ENCODE data around the gene ZNF385B. TPM values are rescaled to one million over a fixed set of nuclear protein-coding genes. Genes with fewer than 3 reads are reported as not detected.
"Not testable (repeated sequence)": the region's sequence is repeated elsewhere in the genome, so short reads cannot be mapped to it uniquely, and the experiment has no call there.

ZNF385B gene
- total RNA-seq, 1 experiment from 2014 or later, result 0.77 TPM

DNA sequence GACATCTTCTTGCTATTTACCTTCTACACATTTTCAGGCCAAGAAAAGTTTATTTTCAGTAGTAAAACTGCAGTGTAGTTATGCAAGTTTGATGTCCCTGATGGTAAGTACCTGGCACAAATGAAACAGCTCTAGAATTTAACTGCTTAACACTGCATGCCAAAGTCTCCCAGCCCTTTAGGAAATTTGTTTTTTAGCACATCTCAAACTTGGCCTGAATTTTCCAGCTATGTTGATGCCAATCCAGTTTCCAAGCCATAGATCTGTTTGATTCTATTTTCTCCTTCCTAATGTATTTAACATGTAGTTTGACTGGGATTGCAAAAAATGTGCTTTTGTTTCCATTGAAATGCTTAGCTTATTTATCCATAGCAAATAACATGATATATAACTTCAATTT lies 29.3 kb upstream of the ZNF385B start:
- Mint-ChIP-seq H3K27ac (ENCODE audit: unreplicated experiment) (no peak overlapping the region), H3K4me1 (ENCODE audit: low read depth, unreplicated experiment) (no peaks in the 10 kb centered on the region), H3K9me3 (ENCODE audit: unreplicated experiment) (peaks cover 23% of the 10 kb centered on the region), H3K36me3 (ENCODE audit: insufficient read depth, unreplicated experiment) (no peaks in the 10 kb centered on the region), H3K4me3 (ENCODE audit: unreplicated experiment) (no peak overlapping the region), H3K27me3 (ENCODE audit: insufficient read depth, unreplicated experiment) (peaks cover 14% of the 10 kb centered on the region)
- Histone ChIP-seq H3K4me3 (ENCODE audit: low read depth, low read length) (no peak overlapping the region), H3K27me3 (replicated peaks; ENCODE audit: control insufficient read depth, insufficient read depth, low read length) (no peaks in the 10 kb centered on the region; the same call in 1 of the 2 replicates), H3K36me3 (ENCODE audit: control insufficient read depth, insufficient read depth, low read length) (no peaks in the 10 kb centered on the region), H3K4me1 (no peaks in the 10 kb centered on the region), H3K9me3 (peaks cover 8% of the 10 kb centered on the region; the same call in 1 of the 2 replicates)
- ChIA-PET CTCF (no interaction called here), POLR2A (no interaction called here)
- no TSS peak for BruUV-seq (replicated peaks)
- DNase-seq, result no peak
- TF ChIP-seq, protein P1, sequence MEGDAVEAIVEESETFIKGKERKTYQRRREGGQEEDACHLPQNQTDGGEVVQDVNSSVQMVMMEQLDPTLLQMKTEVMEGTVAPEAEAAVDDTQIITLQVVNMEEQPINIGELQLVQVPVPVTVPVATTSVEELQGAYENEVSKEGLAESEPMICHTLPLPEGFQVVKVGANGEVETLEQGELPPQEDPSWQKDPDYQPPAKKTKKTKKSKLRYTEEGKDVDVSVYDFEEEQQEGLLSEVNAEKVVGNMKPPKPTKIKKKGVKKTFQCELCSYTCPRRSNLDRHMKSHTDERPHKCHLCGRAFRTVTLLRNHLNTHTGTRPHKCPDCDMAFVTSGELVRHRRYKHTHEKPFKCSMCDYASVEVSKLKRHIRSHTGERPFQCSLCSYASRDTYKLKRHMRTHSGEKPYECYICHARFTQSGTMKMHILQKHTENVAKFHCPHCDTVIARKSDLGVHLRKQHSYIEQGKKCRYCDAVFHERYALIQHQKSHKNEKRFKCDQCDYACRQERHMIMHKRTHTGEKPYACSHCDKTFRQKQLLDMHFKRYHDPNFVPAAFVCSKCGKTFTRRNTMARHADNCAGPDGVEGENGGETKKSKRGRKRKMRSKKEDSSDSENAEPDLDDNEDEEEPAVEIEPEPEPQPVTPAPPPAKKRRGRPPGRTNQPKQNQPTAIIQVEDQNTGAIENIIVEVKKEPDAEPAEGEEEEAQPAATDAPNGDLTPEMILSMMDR (IDR thresholded peaks at IDR 0.05; ENCODE audit: insufficient read depth in 1 of 2, low read depth in 1 of 2, low read length in 1 of 2, severe bottlenecking in 1 of 2, unreplicated experiment in 1 of 2), result no peak
- intact Hi-C loops (cut with micrococcal nuclease; ENCODE audit: unreplicated experiment), result no loop called here

DNA sequence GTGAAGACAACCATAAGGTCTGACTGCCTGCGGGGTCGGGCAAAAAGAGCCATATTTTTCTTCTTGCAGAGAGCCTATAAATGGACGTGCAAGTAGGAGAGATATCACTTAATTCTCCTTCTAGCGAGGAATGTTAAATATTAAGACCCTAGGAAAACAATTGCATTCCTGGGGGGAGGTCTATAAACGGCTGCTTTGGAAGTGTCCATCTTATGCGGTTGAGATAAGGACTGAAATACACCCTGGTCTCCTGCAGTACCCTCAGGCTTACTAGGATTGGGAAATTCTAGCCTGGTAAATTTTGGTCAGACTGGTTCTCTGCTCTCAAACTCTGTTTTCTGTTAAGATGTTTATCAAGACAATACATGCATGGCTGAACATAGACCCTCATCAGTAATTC lies 27.2 kb upstream of the ZNF385B start:
- CTCF ChIA-PET; H3K4me3 Mint-ChIP-seq (ENCODE audit: unreplicated experiment); H3K9me3 ChIP-seq; POLR2A ChIA-PET; H3K4me3 ChIP-seq (ENCODE audit: low read depth, low read length); H3K27ac Mint-ChIP-seq (ENCODE audit: unreplicated experiment); H3K36me3 ChIP-seq (ENCODE audit: control insufficient read depth, insufficient read depth, low read length); DNase-seq; H3K27me3 ChIP-seq (replicated peaks; ENCODE audit: control insufficient read depth, insufficient read depth, low read length); H3K4me1 ChIP-seq; H3K36me3 Mint-ChIP-seq (ENCODE audit: insufficient read depth, unreplicated experiment); BruUV-seq (replicated peaks); intact Hi-C loops (cut with micrococcal nuclease; ENCODE audit: unreplicated experiment); H3K27me3 Mint-ChIP-seq (ENCODE audit: insufficient read depth, unreplicated experiment); H3K4me1 Mint-ChIP-seq (ENCODE audit: low read depth, unreplicated experiment): not testable (repeated sequence)
- H3K9me3 Mint-ChIP-seq (ENCODE audit: unreplicated experiment), result peaks cover 23% of the 10 kb centered on the region

DNA sequence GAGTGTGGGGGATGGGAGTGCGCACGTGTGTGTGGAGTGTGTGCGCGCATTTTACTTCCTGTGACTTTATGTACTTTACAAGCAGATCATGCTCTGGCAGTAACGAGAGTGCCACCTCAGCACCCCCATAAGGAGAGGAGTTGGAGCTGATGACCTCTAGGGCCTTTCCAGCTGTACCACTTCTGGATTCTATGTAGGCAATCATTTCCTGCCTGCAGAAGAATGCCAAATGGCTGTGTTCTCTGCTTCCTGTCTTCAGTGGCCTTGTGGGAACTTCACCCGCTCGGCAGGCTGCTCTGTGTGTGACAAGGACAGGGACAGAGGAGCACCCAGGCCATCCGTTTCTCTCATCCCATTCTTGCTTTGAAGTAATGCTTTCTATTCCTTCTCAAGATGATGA lies 22.8 kb upstream of the ZNF385B start:
- H3K36me3 Mint-ChIP-seq (ENCODE audit: insufficient read depth, unreplicated experiment), result no peaks in the 10 kb centered on the region

More for the DNA sequence above, 22.8 kb upstream of the ZNF385B start:
- Histone ChIP-seq H3K9me3 (peaks cover 8% of the 10 kb centered on the region; the same call in 1 of the 2 replicates), H3K4me1 (no peaks in the 10 kb centered on the region), H3K36me3 (ENCODE audit: control insufficient read depth, insufficient read depth, low read length) (no peaks in the 10 kb centered on the region), H3K27me3 (replicated peaks; ENCODE audit: control insufficient read depth, insufficient read depth, low read length) (no peaks in the 10 kb centered on the region), H3K4me3 (ENCODE audit: low read depth, low read length) (no peak overlapping the region)
- TF ChIP-seq, protein P1 (IDR thresholded peaks at IDR 0.05; ENCODE audit: insufficient read depth in 1 of 2, low read depth in 1 of 2, low read length in 1 of 2, severe bottlenecking in 1 of 2, unreplicated experiment in 1 of 2), result no peak
- BruUV-seq (replicated peaks), result no TSS peak
- Mint-ChIP-seq H3K4me3 (ENCODE audit: unreplicated experiment) (no peak overlapping the region), H3K4me1 (ENCODE audit: low read depth, unreplicated experiment) (no peaks in the 10 kb centered on the region), H3K27me3 (ENCODE audit: insufficient read depth, unreplicated experiment) (peaks cover 10% of the 10 kb centered on the region), H3K27ac (ENCODE audit: unreplicated experiment) (no peak overlapping the region), H3K9me3 (ENCODE audit: unreplicated experiment) (peaks cover 14% of the 10 kb centered on the region)
- ChIA-PET CTCF (no interaction called here), POLR2A (no interaction called here)
- intact Hi-C loops (cut with micrococcal nuclease; ENCODE audit: unreplicated experiment), result no loop called here
- no peak for DNase-seq

Measured in Caco-2 (cell line).